Skeletal muscle tissue (tissue), 4 donors: ENCODE data around the gene CABCOCO1. TPM values are rescaled to one million over a fixed set of nuclear protein-coding genes. Genes with fewer than 3 reads are reported as not detected.

Source experiments
- H3K27ac ChIP-seq: one replicate; pipeline ENCODE4 v1.7.0; 2013; ENCODE audit warnings: mild to moderate bottlenecking, low read depth, low read length, inconsistent platforms
- H3K27me3 ChIP-seq, 3 donors: one replicate each; pipeline ENCODE4 v1.7.0; 2013; ENCODE audit warnings: low read length in 3 of 3; ENCODE audit not compliant: control insufficient read depth in 3 of 3, insufficient read depth in 3 of 3
- H3K36me3 ChIP-seq, 3 donors: one replicate each; pipeline ENCODE4 v1.7.0; 2013; ENCODE audit warnings: low read length in 3 of 3; ENCODE audit not compliant: control insufficient read depth in 3 of 3, insufficient read depth in 3 of 3
- H3K4me1 ChIP-seq, 3 donors: one replicate each; pipeline ENCODE4 v1.7.0; 2013; ENCODE audit warnings: low read length in 3 of 3, mild to moderate bottlenecking in 3 of 3; ENCODE audit not compliant: control insufficient read depth in 3 of 3, insufficient read depth in 3 of 3
- H3K4me3 ChIP-seq, 3 donors: one replicate each; pipeline ENCODE4 v1.7.0; 2013; ENCODE audit warnings: low read length in 3 of 3
- H3K9ac ChIP-seq, 3 donors: one replicate each; pipeline ENCODE4 v1.7.0; 2013; ENCODE audit warnings: low read length in 3 of 3, mild to moderate bottlenecking in 3 of 3, moderate library complexity in 2 of 3, low read depth in 1 of 3
- H3K9me3 ChIP-seq, 3 donors: one replicate each; pipeline ENCODE4 v1.7.0; 2013; ENCODE audit warnings: low read length in 3 of 3; ENCODE audit not compliant: control insufficient read depth in 3 of 3
- total RNA-seq: library from RNA; depleted of rRNA; stranded (reverse); fragments of >200 nt; gene quantifications from one replicate; pipeline ENCODE4 v1.2.3, GENCODE V29; 2014
- donor health status: Osteomylitis.

CABCOCO1 gene
- 1.0 TPM for total RNA-seq

DNA sequence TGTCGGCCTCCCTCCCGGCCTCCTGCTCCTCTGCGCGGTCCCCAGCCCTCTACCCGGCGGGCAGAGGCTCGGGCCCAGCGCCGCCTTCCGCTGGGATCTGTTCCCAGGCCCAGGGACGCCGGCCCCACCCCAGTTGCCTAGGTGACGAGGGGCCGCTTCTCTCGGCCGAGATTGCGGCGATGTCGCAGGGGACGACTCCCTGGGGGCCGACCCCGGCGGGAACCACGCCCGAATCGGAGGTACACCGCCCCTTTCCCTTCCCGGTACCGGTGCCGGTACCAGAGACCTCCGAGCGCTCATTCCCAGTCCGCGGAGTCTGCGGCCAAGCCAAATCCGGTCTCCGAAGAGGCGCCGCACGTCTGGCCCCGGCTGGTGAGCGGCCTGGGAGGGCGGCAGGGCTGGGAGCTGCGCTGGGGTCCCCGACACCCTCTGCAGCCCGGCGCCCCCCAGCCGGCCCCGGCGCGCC is at the start of gene CABCOCO1:
Gene CABCOCO1, plus strand, starts transcription at position 136 of the 466 bp plus-strand sequence. Its CDS starts 44 bp downstream, at position 180.
- Histone ChIP-seq H3K9ac (peak within 1 kb of the TSS; percentile 24 to 46 (median 39)), H3K9me3 (no peaks in the 10 kb centered on the region), H3K4me3 (peak within 1 kb of the TSS; percentile 65 to 72 (median 66)), H3K36me3 (no peaks in the 10 kb centered on the region), H3K4me1 (no peaks in the 10 kb centered on the region), H3K27ac (no peak within 1 kb of the TSS), H3K27me3 (peaks cover 0 to 5% (median 0%) of the 10 kb centered on the region in 3 donors)

- H3K9ac ChIP-seq = no peak overlapping the region
- no peaks in the 10 kb centered on the region for H3K4me1 ChIP-seq
- no peaks in the 10 kb centered on the region for H3K9me3 ChIP-seq
- H3K36me3 ChIP-seq = no peaks in the 10 kb centered on the region
- H3K4me3 ChIP-seq = no peak overlapping the region
- H3K27ac ChIP-seq = no peak overlapping the region
- H3K27me3 ChIP-seq = no peaks in the 10 kb centered on the region
Observed at GRCh38 chr10:61613665-61614064, 49.1 kb upstream of the CABCOCO1 start.

GRCh38 chr10:61616611-61617010 is 46.1 kb upstream of the CABCOCO1 start:
- Histone ChIP-seq H3K27me3 (no peaks in the 10 kb centered on the region), H3K4me3 (no peak overlapping the region), H3K9ac (no peak overlapping the region), H3K9me3 (no peaks in the 10 kb centered on the region), H3K27ac (no peak overlapping the region), H3K4me1 (no peaks in the 10 kb centered on the region), H3K36me3 (no peaks in the 10 kb centered on the region)

GRCh38 chr10:61617180-61617579 is 45.5 kb upstream of the CABCOCO1 start:
- H3K4me3 ChIP-seq = no peak overlapping the region
- no peaks in the 10 kb centered on the region for H3K27me3 ChIP-seq
- no peak overlapping the region for H3K9ac ChIP-seq
- no peaks in the 10 kb centered on the region for H3K36me3 ChIP-seq
- no peaks in the 10 kb centered on the region for H3K4me1 ChIP-seq
- no peak overlapping the region for H3K27ac ChIP-seq
- H3K9me3 ChIP-seq = no peaks in the 10 kb centered on the region

- H3K9me3 ChIP-seq = no peaks in the 10 kb centered on the region
Observed at GRCh38 chr10:61617586-61617985, 45.1 kb upstream of the CABCOCO1 start.

GRCh38 chr10:61618388-61618961 is 44.3 kb upstream of the CABCOCO1 start:
- Histone ChIP-seq H3K27ac (no peak overlapping the region), H3K9me3 (no peaks in the 10 kb centered on the region), H3K27me3 (no peaks in the 10 kb centered on the region), H3K9ac (no peak overlapping the region), H3K36me3 (no peaks in the 10 kb centered on the region), H3K4me3 (no peak overlapping the region), H3K4me1 (no peaks in the 10 kb centered on the region)

More at GRCh38 chr10:61617586-61617985, 45.1 kb upstream of the CABCOCO1 start:
- no peaks in the 10 kb centered on the region for H3K27me3 ChIP-seq
- no peaks in the 10 kb centered on the region for H3K4me1 ChIP-seq
- H3K36me3 ChIP-seq = no peaks in the 10 kb centered on the region
- H3K27ac ChIP-seq = no peak overlapping the region
- H3K4me3 ChIP-seq = no peak overlapping the region
- H3K9ac ChIP-seq = no peak overlapping the region

GRCh38 chr10:61620506-61620905 is 42.2 kb upstream of the CABCOCO1 start:
- Histone ChIP-seq H3K4me1 (no peaks in the 10 kb centered on the region), H3K36me3 (no peaks in the 10 kb centered on the region), H3K9ac (no peak overlapping the region), H3K4me3 (no peak overlapping the region), H3K9me3 (no peaks in the 10 kb centered on the region), H3K27ac (no peak overlapping the region), H3K27me3 (no peaks in the 10 kb centered on the region)

- H3K27ac ChIP-seq = no peak overlapping the region
- H3K4me3 ChIP-seq = no peak overlapping the region
- H3K4me1 ChIP-seq = no peaks in the 10 kb centered on the region
- H3K9me3 ChIP-seq = no peaks in the 10 kb centered on the region
- H3K27me3 ChIP-seq = no peaks in the 10 kb centered on the region
- H3K36me3 ChIP-seq = no peaks in the 10 kb centered on the region
- H3K9ac ChIP-seq = no peak overlapping the region
Observed at GRCh38 chr10:61621605-61622051, 41.1 kb upstream of the CABCOCO1 start.

DNA sequence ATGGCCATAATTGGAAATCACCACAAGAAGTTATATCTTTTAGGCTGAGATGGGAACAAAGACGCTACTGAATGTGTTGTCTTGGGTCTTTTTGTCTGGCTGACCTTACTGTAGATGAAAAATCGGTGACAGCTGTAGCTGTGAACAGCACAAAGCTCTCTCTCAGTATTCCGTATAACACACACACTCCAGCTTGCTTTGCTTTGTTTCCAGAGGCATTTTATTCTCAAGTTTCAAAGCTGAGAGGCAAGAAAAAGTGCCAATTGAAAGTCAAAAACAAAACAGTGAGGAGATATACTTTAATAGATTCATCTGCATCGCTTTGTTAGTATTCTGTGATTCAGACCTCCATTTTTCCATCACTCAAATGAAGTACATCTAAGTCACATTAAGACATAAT is 39.6 kb upstream of the CABCOCO1 start:
- H3K27ac ChIP-seq = no peak overlapping the region

DNA sequence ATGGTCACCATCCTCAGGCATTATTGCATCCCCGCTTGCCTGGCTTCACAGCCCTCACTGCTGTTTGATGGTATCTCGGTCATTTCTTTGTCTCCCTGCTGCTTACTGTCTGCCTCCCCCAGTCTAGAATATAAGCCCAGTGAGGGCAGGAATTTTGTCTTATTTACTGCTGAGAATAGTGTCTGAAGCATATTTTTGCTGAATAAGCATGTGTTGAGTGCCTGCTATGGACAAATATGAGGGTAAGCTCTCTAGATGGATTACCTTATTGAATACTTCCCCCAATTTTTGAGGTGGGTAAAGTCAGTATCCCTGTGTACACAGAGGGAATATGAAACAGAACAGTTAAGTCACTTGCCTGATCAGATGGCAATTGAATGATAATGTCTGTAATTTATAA is 36.5 kb upstream of the CABCOCO1 start:
- Histone ChIP-seq H3K36me3 (no peaks in the 10 kb centered on the region), H3K27me3 (no peaks in the 10 kb centered on the region), H3K4me3 (no peak overlapping the region), H3K9ac (no peak overlapping the region), H3K27ac (no peak overlapping the region), H3K4me1 (no peaks in the 10 kb centered on the region), H3K9me3 (no peaks in the 10 kb centered on the region)

More for the DNA sequence above, 39.6 kb upstream of the CABCOCO1 start:
- Histone ChIP-seq H3K4me3 (no peak overlapping the region), H3K9me3 (no peaks in the 10 kb centered on the region), H3K4me1 (no peaks in the 10 kb centered on the region), H3K36me3 (no peaks in the 10 kb centered on the region), H3K27me3 (no peaks in the 10 kb centered on the region), H3K9ac (no peak overlapping the region)
